ENCODE data around the gene GRK2. TPM values are rescaled to one million over a fixed set of nuclear protein-coding genes. Genes with fewer than 3 reads are reported as not detected.
A peak's percentile ranks its signal among the peaks of the same experiment; 100 is the strongest.

GRK2 gene
- polyA plus RNA-seq, 4 donors: 51.5 to 68.7 (median 53.0) TPM

DNA sequence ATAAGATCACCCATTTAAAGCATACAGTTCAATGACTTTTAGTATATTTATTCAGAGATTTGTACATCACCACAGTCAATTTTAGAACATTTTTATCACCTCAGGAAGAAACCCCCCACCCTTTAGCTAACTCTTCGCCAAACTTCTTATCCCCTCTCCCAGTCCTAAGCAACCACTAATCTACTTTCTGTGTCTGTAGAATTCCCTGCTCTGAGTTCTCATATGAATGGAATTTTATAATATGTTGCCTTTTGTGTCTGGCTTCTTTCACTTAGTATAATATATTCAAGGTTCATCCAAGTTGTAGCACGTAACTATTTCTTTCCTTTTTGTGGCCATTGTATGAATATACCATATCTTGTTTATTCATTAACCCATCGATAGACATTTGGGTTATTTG, 26.4 kb downstream of the GRK2 start:
- DNase-seq (ENCODE audit: low read depth in 4 of 4, low spot score in 2 of 4): no peak

GRCh38 chr11:67293090-67293489, 26.8 kb downstream of the GRK2 start:
- no peak for DNase-seq (ENCODE audit: low read depth in 4 of 4, low spot score in 2 of 4)

GRCh38 chr11:67295846-67296245, 29.6 kb downstream of the GRK2 start:
- DNase-seq (ENCODE audit: low read depth in 4 of 4, low spot score in 2 of 4): no peak

GRCh38 chr11:67298786-67299185, 32.5 kb downstream of the GRK2 start:
- no peak for DNase-seq (ENCODE audit: low read depth in 4 of 4, low spot score in 2 of 4)

DNA sequence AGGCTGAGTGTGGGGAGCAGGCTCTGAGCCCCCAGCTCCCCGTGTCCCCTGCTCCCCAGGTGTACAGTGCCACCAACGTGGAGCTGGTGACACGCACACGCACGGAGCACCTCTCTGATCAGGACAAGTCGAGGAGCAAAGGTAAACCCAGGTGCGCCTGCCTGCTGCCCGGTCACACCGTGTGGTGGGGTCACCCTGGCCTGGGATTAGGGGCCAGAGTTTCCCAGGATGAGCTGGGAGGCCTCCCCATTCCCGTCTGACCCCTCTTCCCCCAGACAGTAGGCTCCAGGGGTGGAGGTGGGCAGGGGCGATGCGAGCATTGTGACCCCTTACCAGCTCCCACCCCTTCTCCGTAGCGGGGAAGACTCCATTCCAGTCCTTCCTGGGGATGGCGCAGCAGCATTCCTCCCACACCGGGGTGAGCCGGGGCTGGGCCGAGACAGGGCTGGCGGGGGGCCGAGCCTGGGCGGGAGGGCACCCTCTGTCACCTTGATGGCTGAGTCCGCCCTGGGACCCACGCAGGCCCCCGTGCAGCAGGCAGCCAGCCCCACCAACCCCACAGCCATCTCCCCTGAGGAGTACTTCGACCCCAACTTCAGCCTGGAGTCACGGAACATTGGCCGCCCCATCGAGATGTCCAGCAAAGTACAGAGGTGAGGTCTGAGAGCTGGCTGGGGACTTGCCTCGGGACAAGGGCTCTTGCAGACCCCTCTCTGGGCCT, 33.4 kb downstream of the GRK2 start:
- no peak for DNase-seq (ENCODE audit: low read depth in 4 of 4, low spot score in 2 of 4)

GRCh38 chr11:67300256-67300755, 34.0 kb downstream of the GRK2 start:
- DNase-seq (ENCODE audit: low read depth in 4 of 4, low spot score in 2 of 4): no peak

- DNase-seq (ENCODE audit: low read depth in 4 of 4, low spot score in 2 of 4): no peak
Observed at GRCh38 chr11:67300756-67301312, 34.6 kb downstream of the GRK2 start.

- no peak for DNase-seq (ENCODE audit: low read depth in 4 of 4, low spot score in 2 of 4)
Observed at GRCh38 chr11:67301313-67301921, 35.1 kb downstream of the GRK2 start.

DNA sequence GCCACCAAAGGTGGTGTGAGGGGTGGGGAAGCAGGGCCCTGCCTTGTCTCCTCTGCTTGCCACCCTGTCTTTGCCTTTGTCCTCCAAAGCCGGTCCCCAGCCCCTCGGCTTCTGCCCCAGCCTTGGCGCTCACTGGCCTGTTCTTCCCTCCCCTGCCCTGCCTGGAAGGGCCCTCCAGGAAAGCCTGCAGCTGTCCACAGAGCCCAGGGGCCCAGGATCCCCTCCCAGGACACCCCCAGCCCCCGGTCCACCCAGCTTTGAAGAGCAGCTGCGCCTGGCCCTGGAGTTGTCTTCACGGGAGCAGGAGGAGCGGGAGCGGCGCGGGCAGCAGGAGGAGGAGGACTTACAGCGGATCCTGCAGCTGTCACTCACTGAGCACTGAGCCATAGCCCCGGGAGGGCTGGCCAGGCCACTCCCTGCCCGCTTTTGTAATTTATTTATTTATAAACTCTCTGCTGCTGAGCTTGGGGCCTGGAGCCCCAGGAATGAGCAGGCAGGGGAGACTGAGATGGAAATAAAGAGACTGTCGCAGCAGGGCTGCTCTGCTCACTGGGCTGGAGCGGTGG, 35.8 kb downstream of the GRK2 start:
- DNase-seq (ENCODE audit: low read depth in 4 of 4, low spot score in 2 of 4): peak in 1 of 4 donors; percentile 65

GRCh38 chr11:67302571-67303131, 36.4 kb downstream of the GRK2 start:
- DNase-seq (ENCODE audit: low read depth in 4 of 4, low spot score in 2 of 4): no peak

DNA sequence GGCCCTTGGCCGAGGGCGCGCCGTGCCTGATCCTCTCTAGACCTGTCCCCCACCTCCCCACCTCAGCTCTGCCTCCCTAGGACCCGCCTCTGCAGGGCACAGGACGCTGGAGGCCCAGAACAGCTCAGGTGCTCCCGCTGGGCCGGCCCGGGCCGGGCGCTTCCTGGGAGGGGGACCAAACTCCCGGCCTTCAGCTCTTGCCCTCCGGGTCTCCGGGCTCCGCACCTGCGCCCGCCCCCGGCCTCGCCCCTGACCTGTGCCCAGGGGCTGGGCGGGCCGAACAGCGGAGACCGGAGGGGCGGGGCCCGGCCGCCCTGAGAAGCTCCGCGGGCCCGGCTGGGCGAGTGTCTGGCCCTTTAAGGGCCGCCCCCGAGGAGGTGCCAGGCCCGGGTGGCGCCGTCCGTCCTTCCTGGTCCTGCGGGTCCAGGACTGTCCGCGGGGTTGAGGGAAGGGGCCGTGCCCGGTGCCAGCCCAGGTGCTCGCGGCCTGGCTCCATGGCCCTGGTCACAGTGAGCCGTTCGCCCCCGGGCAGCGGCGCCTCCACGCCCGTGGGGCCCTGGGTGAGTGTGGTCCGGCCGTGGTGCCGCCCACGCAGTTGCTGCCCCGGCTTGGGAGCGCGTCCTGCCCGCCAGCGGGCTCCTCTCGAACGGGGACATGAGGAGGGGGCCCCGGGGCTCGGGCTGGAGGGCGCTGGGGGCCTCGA, 37.0 kb downstream of the GRK2 start, which contains the start of gene SSH3:
SSH3 (plus strand) TSS at position 399 of the 703 bp plus-strand sequence; CDS start at position 495, 96 bp downstream.
- DNase-seq (ENCODE audit: low read depth in 4 of 4, low spot score in 2 of 4): peak in 1 of 4 donors; percentile 44

- no peak for DNase-seq (ENCODE audit: low read depth in 4 of 4, low spot score in 2 of 4)
Observed at GRCh38 chr11:67303835-67304411, 37.6 kb downstream of the GRK2 start.

- no peak for DNase-seq (ENCODE audit: low read depth in 4 of 4, low spot score in 2 of 4)
Observed at GRCh38 chr11:67304511-67305113, 38.3 kb downstream of the GRK2 start.

- DNase-seq (ENCODE audit: low read depth in 4 of 4, low spot score in 2 of 4): no peak
Observed at GRCh38 chr11:67306769-67307544, 40.7 kb downstream of the GRK2 start.

GRCh38 chr11:67307545-67308001, 41.3 kb downstream of the GRK2 start:
- no peak for DNase-seq (ENCODE audit: low read depth in 4 of 4, low spot score in 2 of 4)

DNA sequence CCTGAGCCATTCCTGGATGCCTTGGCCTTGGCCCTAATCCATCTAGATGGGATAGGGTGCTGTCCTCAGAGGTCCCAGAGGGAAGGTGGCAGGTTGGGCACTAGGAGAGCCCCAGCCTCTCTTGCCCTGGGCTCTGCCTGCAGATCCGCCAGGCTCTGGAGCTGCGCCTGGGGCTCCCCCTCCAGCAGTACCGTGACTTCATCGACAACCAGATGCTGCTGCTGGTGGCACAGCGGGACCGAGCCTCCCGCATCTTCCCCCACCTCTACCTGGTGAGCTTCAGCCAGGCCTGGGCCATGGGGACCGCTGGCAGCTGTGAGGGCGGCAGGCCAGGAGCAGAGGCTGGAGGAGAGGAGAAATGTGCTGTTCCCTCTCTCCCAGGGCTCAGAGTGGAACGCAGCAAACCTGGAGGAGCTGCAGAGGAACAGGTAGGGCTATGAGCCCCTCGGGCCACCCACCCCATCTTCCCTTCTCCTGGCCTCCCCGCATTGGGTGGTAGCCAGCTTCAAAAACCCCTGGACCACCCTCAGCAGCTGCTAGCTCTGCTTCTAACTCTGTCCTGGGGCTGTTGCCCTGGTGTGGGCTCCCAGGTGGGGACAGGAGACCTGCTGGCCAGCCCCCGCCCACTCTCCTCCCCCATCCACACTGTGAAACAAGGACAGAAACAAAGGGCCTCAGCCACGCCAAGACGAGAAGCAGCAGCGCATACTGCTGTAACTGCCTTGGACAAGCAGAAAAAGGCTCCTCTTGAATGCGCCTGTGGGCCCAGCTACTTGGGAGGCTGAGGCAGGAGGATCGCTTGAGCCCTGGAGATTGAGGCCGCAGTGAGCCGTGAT, 42.0 kb downstream of the GRK2 start:
- no peak for DNase-seq (ENCODE audit: low read depth in 4 of 4, low spot score in 2 of 4)

DNA sequence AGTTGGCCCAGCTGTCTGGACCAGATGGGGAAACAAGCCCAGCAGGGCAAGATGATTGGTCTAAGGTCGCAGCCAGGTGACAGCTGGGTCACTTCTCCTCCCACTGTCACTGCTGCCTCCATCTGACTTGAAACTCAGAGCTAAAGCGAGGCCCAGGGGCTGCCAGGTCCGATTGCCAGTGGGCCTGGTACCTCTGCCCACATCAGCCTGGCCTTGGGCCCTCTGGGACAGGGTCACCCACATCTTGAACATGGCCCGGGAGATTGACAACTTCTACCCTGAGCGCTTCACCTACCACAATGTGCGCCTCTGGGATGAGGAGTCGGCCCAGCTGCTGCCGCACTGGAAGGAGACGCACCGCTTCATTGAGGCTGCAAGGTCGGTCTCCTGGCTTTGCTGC, 42.9 kb downstream of the GRK2 start:
- DNase-seq (ENCODE audit: low read depth in 4 of 4, low spot score in 2 of 4): no peak

DNA sequence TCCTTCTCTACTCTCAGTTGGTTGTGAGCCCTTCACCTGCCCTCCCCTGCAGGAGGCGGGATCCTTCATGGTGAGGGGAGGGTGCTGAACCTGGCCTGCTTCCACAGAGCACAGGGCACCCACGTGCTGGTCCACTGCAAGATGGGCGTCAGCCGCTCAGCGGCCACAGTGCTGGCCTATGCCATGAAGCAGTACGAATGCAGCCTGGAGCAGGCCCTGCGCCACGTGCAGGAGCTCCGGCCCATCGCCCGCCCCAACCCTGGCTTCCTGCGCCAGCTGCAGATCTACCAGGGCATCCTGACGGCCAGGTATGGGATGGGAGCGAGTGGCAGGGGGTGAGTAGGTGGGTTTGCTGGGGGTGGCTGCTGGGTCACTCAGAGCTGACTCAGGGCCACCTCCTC, 43.4 kb downstream of the GRK2 start:
- no peak for DNase-seq (ENCODE audit: low read depth in 4 of 4, low spot score in 2 of 4)
